Measurements from ENCODE around the gene DOK7.
"Not testable (repeated sequence)": the region's sequence is repeated elsewhere in the genome, so short reads cannot be mapped to it uniquely, and the experiment has no call there.

DOK7 gene

DNA sequence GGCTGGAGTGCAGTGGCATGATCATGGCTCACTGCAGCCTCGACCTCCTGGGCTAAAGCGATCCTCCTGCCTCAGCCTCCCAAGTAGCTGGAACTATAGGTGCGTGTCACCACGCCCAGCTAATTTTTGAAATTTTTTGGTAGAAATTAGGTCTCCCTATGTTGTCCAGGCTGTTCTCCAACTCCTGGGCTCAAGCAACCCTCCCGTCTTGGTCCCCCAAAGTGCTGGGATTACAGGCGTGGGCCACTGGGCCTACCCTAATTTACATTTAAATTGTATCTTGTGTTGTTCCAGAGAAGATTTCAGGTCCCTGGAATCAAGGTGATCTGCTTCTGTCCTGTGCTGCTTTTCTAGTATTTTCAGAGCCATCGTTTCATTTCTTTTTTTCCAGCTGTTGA, 70.3 kb downstream of the DOK7 start:
- DNase-seq (ENCODE audit: low read depth), result no peak

DNA sequence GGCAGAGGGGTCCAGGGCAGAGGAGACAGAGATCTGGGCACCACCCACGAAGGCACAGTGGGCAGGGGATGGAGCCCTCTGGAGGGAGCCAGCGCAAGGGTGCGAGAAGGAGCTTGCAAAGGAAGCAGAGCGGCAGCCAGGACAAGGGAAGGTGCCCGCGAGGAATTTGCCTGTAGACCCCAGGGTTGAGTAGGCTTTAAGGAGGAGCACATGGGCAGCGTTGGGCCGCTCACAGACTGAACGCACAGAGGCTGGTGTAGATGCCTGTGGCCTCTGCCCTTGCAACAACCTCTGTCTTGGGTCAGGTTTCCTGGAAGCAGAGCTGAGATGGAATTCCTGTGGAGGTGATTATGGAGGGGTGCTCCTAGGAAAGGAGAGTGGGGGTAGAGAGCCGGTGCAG, 72.7 kb downstream of the DOK7 start:
- not testable (repeated sequence) for DNase-seq (ENCODE audit: low read depth)

DNA sequence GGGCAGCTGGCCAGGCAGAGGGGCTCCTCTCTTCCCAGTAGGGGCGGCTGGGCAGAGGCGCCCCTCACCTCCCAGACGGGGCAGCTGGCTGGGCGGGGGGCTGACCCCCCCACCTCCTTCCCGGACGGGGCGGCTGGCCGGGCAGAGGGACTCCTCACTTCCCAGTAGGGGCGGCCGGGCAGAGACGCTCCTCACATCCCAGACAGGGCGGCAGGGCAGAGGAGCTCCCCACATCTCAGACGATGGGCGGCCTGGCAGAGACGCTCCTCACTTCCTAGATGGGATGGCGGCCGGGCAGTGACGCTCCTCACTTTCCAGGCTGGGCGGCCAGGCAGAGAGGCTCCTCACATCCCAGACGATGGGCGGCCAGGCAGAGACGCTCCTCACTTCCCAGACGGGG, 75.8 kb downstream of the DOK7 start:
- not testable (repeated sequence) for DNase-seq (ENCODE audit: low read depth)

DNA sequence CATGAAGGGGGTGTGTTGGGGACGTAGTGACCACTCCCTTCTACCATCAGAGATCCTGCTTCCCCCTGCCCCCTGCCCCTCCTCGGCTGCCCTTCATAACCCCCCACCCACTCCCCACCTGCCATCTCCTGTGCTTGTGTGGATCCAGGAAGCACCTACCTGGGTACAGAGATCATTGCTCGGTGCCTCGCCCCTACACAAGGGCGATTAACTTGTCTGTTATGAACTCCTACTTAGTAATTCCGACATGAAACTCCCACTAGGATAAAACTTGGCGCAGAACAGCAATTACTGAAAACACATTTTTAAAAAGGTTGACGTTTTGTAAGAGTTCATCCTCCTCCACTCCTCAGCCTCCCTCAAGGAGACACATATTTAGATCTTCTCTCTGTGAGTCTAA, 80.3 kb downstream of the DOK7 start:
- DNase-seq (ENCODE audit: low read depth), result not testable (repeated sequence)

Data from stimulated activated CD4-positive, alpha-beta T cell treated with anti-CD3 and anti-CD28 coated beads, Interleukin-2, amount 100 ng/mL, for 4 hours (primary cell).